GM12865 (cell line): ENCODE data around the gene RASAL2.
"Not testable (repeated sequence)": the region's sequence is repeated elsewhere in the genome, so short reads cannot be mapped to it uniquely, and the experiment has no call there.

Source experiments
- DNase-seq: peaks from one replicate; pipeline ENCODE4 v3.0.0; 2010; ENCODE audit warnings: low read depth
- H3K4me3 ChIP-seq: 2 replicates; pipeline ENCODE4 v1.5.1; 2011; ENCODE audit warnings: mild to moderate bottlenecking, low read depth, low read length, control low read depth
- CTCF ChIP-seq: IDR thresholded peaks from 2 replicates; pipeline ENCODE4 v1.5.1; 2011; ENCODE audit warnings: low read length, control low read depth, low read depth, inconsistent platforms; ENCODE audit not compliant: insufficient read depth; ENCODE audit errors: missing control alignments

Gene RASAL2

GRCh38 chr1:178498896-178499675 lies 405.2 kb downstream of the RASAL2 start:
- TF ChIP-seq CTCF: no peak
- DNase-seq: no peak
- H3K4me3 ChIP-seq: no peak overlapping the region

- TF ChIP-seq CTCF: no peak
- DNase-seq: no peak
- H3K4me3 ChIP-seq: no peak overlapping the region
These were observed 406.3 kb downstream of the RASAL2 start for GRCh38 chr1:178500091-178500770.

- no peak for TF ChIP-seq CTCF
- no peak overlapping the region for H3K4me3 ChIP-seq
- DNase-seq: no peak
These were observed 407.1 kb downstream of the RASAL2 start for GRCh38 chr1:178500936-178501554.

- TF ChIP-seq CTCF: peak; percentile 94
- peak; percentile 68 for DNase-seq
- no peak overlapping the region for H3K4me3 ChIP-seq
These were observed 407.9 kb downstream of the RASAL2 start for GRCh38 chr1:178501705-178502329.

GRCh38 chr1:178502330-178502714 lies 408.4 kb downstream of the RASAL2 start:
- DNase-seq: no peak
- no peak for TF ChIP-seq CTCF
- no peak overlapping the region for H3K4me3 ChIP-seq

- TF ChIP-seq CTCF: no peak
- no peak overlapping the region for H3K4me3 ChIP-seq
- no peak for DNase-seq
These were observed 409.0 kb downstream of the RASAL2 start for GRCh38 chr1:178502856-178503255.

GRCh38 chr1:178503316-178503715 lies 409.4 kb downstream of the RASAL2 start:
- H3K4me3 ChIP-seq, DNase-seq: not testable (repeated sequence)
